ENCODE data around the gene OTOG. TPM values are rescaled to one million over a fixed set of nuclear protein-coding genes. Genes with fewer than 3 reads are reported as not detected.

The OTOG gene
- polyA plus RNA-seq, 1 experiment, result not detected

- Histone ChIP-seq H3K27me3 (ENCODE audit: control insufficient read depth, insufficient read depth, low read length) (peaks cover 2% of the 10 kb centered on the region; the same call in 1 of the 2 replicates), H3K36me3 (ENCODE audit: control insufficient read depth, insufficient read depth, low read length) (no peaks in the 10 kb centered on the region), H3K4me3 (ENCODE audit: low read depth, low read length) (no peak overlapping the region)
- DNase-seq (ENCODE audit: low read depth), result no peak
- POLR2A ChIA-PET, result no interaction called here
- no peak for TF ChIP-seq CTCF (IDR thresholded peaks at IDR 0.05; ENCODE audit: insufficient read depth, low read depth, low read length)
- CTCF ChIA-PET, result no interaction called here
Measured at GRCh38 chr11:17591293-17591692, 44.2 kb downstream of the OTOG start.

- Histone ChIP-seq H3K36me3 (ENCODE audit: control insufficient read depth, insufficient read depth, low read length) (no peaks in the 10 kb centered on the region), H3K4me3 (ENCODE audit: low read depth, low read length) (no peak overlapping the region), H3K27me3 (ENCODE audit: control insufficient read depth, insufficient read depth, low read length) (no peaks in the 10 kb centered on the region; the same call in 1 of the 2 replicates)
- ChIA-PET POLR2A (no interaction called here), CTCF (interaction anchor here (0.6 kb wide), 1 partner anchor 1936 kb away, joined by 4 read pairs; no protein-coding TSS in a partner anchor)
- no peak for TF ChIP-seq CTCF (IDR thresholded peaks at IDR 0.05; ENCODE audit: insufficient read depth, low read depth, low read length)
- no peak for DNase-seq (ENCODE audit: low read depth)
Measured at GRCh38 chr11:17593466-17594245, 46.6 kb downstream of the OTOG start.

- no peak for TF ChIP-seq CTCF (IDR thresholded peaks at IDR 0.05; ENCODE audit: insufficient read depth, low read depth, low read length)
- no peak overlapping the region for H3K4me3 ChIP-seq (ENCODE audit: low read depth, low read length)
- no peak for DNase-seq (ENCODE audit: low read depth)
- POLR2A ChIA-PET, result no interaction called here
- CTCF ChIA-PET, result interaction anchor here (0.8 kb wide), 1 partner anchor 21 kb away, joined by 3 read pairs; no protein-coding TSS in a partner anchor
- H3K36me3 ChIP-seq (ENCODE audit: control insufficient read depth, insufficient read depth, low read length), result no peaks in the 10 kb centered on the region
- H3K27me3 ChIP-seq (ENCODE audit: control insufficient read depth, insufficient read depth, low read length), result no peaks in the 10 kb centered on the region; the same call in 1 of the 2 replicates
Measured at GRCh38 chr11:17594686-17595192, 47.7 kb downstream of the OTOG start.

- Histone ChIP-seq H3K27me3 (ENCODE audit: control insufficient read depth, insufficient read depth, low read length) (no peaks in the 10 kb centered on the region; the same call in 1 of the 2 replicates), H3K4me3 (ENCODE audit: low read depth, low read length) (no peak overlapping the region), H3K36me3 (ENCODE audit: control insufficient read depth, insufficient read depth, low read length) (no peaks in the 10 kb centered on the region)
- TF ChIP-seq CTCF (IDR thresholded peaks at IDR 0.05; ENCODE audit: insufficient read depth, low read depth, low read length), result no peak
- ChIA-PET CTCF (interaction anchor here (1.5 to 1.6 kb wide), 2 partner anchors 10 to 383 kb away, joined by 4 to 5 read pairs; no protein-coding TSS in a partner anchor), POLR2A (no interaction called here)
- no peak for DNase-seq (ENCODE audit: low read depth)
Measured at GRCh38 chr11:17595526-17596309, 48.7 kb downstream of the OTOG start.

- Histone ChIP-seq H3K27me3 (ENCODE audit: control insufficient read depth, insufficient read depth, low read length) (no peaks in the 10 kb centered on the region; the same call in 1 of the 2 replicates), H3K36me3 (ENCODE audit: control insufficient read depth, insufficient read depth, low read length) (no peaks in the 10 kb centered on the region), H3K4me3 (ENCODE audit: low read depth, low read length) (no peak overlapping the region)
- POLR2A ChIA-PET, result no interaction called here
- DNase-seq (ENCODE audit: low read depth), result no peak
- TF ChIP-seq CTCF (IDR thresholded peaks at IDR 0.05; ENCODE audit: insufficient read depth, low read depth, low read length), result no peak
- CTCF ChIA-PET, result interaction anchor here (1.5 to 1.6 kb wide), 2 partner anchors 9 to 382 kb away, joined by 4 to 5 read pairs; no protein-coding TSS in a partner anchor
Measured at GRCh38 chr11:17596310-17596669, 49.2 kb downstream of the OTOG start.
